H1 (cell line): ENCODE results near the gene PPIP5K1. TPM values are rescaled to one million over a fixed set of nuclear protein-coding genes. Genes with fewer than 3 reads are reported as not detected.
"Not testable (repeated sequence)": the region's sequence is repeated elsewhere in the genome, so short reads cannot be mapped to it uniquely, and the experiment has no call there.

ENCODE experiments used
- CTCF ChIA-PET: fragments of 300-600 bp; sonication (Branson Sonifier 250); formaldehyde crosslinking; loops from one replicate; lab custom pipeline; 2021; ENCODE audit not compliant: partially characterized antibody; lab: Charles Lee
- POLR2A ChIA-PET: fragments of 300-600 bp; sonication (Branson Sonifier 250); formaldehyde crosslinking; loops from one replicate; lab custom pipeline; 2021; ENCODE audit warnings: inconsistent platforms; ENCODE audit not compliant: partially characterized antibody; lab: Charles Lee
- DNase-seq, 2 experiments: peaks; one replicate each; pipeline versions ENCODE4 v3.0.0 to v3.0.0-alpha.2; 2010 to 2022; ENCODE audit warnings: low spot score in 2 of 2, low read depth in 1 of 2, mixed read lengths in 1 of 2
- FAIRE-seq: peaks from 2 replicates; lab custom pipeline; 2011; peaks lifted over from hg19 to GRCh38; lab: Jason Lieb, UNC
- H2AFZ ChIP-seq: 2 replicates; pipeline ENCODE4 v1.8.1; 2012; ENCODE audit warnings: low read length, inconsistent platforms
- H2AK5ac ChIP-seq: 2 replicates; pipeline ENCODE4 v1.6.1; 2013; ENCODE audit warnings: low read depth, low read length
- H2BK120ac ChIP-seq: replicated peaks from 2 replicates; pipeline ENCODE3; 2013; ENCODE audit warnings: low read depth, low read length, inconsistent platforms
- H2BK12ac ChIP-seq: 2 replicates; pipeline ENCODE4 v1.6.1; 2013; ENCODE audit warnings: low read depth, low read length
- H2BK15ac ChIP-seq: 2 replicates; pipeline ENCODE4 v1.6.1; 2013; ENCODE audit warnings: low read length
- H2BK20ac ChIP-seq: 2 replicates; pipeline ENCODE4 v1.6.1; 2013; ENCODE audit warnings: low read length
- H2BK5ac ChIP-seq: 2 replicates; pipeline ENCODE4 v1.6.1; 2013; ENCODE audit warnings: low read depth, low read length
- H3K14ac ChIP-seq: 2 replicates; pipeline ENCODE4 v1.6.1; 2013; ENCODE audit warnings: inconsistent platforms; ENCODE audit not compliant: insufficient read length
- H3K18ac ChIP-seq: 2 replicates; pipeline ENCODE4 v1.6.1; 2013; ENCODE audit warnings: low read length; ENCODE audit errors: extremely low read depth
- H3K23ac ChIP-seq: 2 replicates; pipeline ENCODE4 v1.6.1; 2013; ENCODE audit warnings: inconsistent platforms; ENCODE audit not compliant: insufficient read length
- H3K23me2 ChIP-seq: 2 replicates; pipeline ENCODE4 v1.6.1; 2013; ENCODE audit warnings: low read depth, low read length
- H3K27ac ChIP-seq: 2 replicates; pipeline ENCODE4 v1.6.1; 2011; ENCODE audit warnings: low read depth, low read length, inconsistent platforms
- H3K27me3 ChIP-seq, 4 experiments: replicated peaks in 1 of 4; 1 replicate in 1 of 4; 2 replicates in 3 of 4; pipeline versions ENCODE4 v1.6.1 to v1.8.1; 2011 to 2013; ENCODE audit warnings: low read length in 3 of 4, mild to moderate bottlenecking in 3 of 4, inconsistent platforms in 2 of 4, mixed read lengths in 2 of 4, moderate library complexity in 1 of 4; ENCODE audit not compliant: control insufficient read depth in 3 of 4, insufficient read depth in 3 of 4; ENCODE audit errors: extremely low read depth in 1 of 4
- H3K36me3 ChIP-seq, 4 experiments: 2 replicates each; pipeline versions ENCODE4 v1.6.1 to v1.8.1; 2011 to 2013; ENCODE audit warnings: mild to moderate bottlenecking in 4 of 4, low read length in 3 of 4, moderate library complexity in 2 of 4, control low read depth in 1 of 4, inconsistent platforms in 1 of 4; ENCODE audit not compliant: insufficient read depth in 4 of 4, control insufficient read depth in 2 of 4
- H3K4ac ChIP-seq: replicated peaks from 2 replicates; pipeline ENCODE3; 2013; ENCODE audit warnings: low read length, low read depth, mixed read lengths, inconsistent platforms; ENCODE audit not compliant: insufficient read length
- H3K4me1 ChIP-seq, 4 experiments: replicated peaks in 1 of 4; 1 replicate in 1 of 4; 2 replicates in 3 of 4; pipeline versions ENCODE4 v1.6.1 to v1.8.1; 2011 to 2013; ENCODE audit warnings: low read length in 3 of 4, inconsistent platforms in 2 of 4, mixed read lengths in 1 of 4; ENCODE audit not compliant: insufficient read depth in 4 of 4, control insufficient read depth in 3 of 4
- H3K4me2 ChIP-seq, 2 experiments: 2 replicates each; pipeline versions ENCODE4 v1.6.1 to v1.8.1; 2011 to 2013; ENCODE audit warnings: low read depth in 2 of 2, low read length in 2 of 2, control low read depth in 1 of 2, inconsistent platforms in 1 of 2, mild to moderate bottlenecking in 1 of 2; ENCODE audit not compliant: insufficient read depth in 1 of 2
- H3K4me3 ChIP-seq, 4 experiments: fragments of 200-600, 300-600 bp in 1 of 4; sonication (generic), shearing (Covaris generic), sonication (Bioruptor Twin) in 1 of 4; 2 replicates each; pipeline versions ENCODE4 v1.5.1 to v1.8.1; 2011 to 2016; ENCODE audit warnings: low read length in 4 of 4, low read depth in 3 of 4, control low read depth in 2 of 4, inconsistent platforms in 2 of 4, mild to moderate bottlenecking in 2 of 4, mixed read lengths in 1 of 4, moderate library complexity in 1 of 4; ENCODE audit not compliant: insufficient read depth in 2 of 4; ENCODE audit errors: extremely low read depth in 1 of 4
- H3K56ac ChIP-seq: replicated peaks from 2 replicates; pipeline ENCODE3; 2013; ENCODE audit warnings: low read depth, mild to moderate bottlenecking, mixed read lengths, low read length, inconsistent platforms; ENCODE audit not compliant: insufficient read length
- H3K79me1 ChIP-seq: 2 replicates; pipeline ENCODE4 v1.6.1; 2013; ENCODE audit warnings: low read depth, low read length, control low read depth
- H3K79me2 ChIP-seq, 2 experiments: 2 replicates each; pipeline versions ENCODE4 v1.6.1 to v1.8.1; 2012 to 2013; ENCODE audit warnings: low read length in 2 of 2, mild to moderate bottlenecking in 2 of 2, inconsistent platforms in 1 of 2; ENCODE audit not compliant: insufficient read depth in 2 of 2, control insufficient read depth in 1 of 2
- H3K9ac ChIP-seq, 4 experiments: replicated peaks in 1 of 4; 1 replicate in 1 of 4; 2 replicates in 3 of 4; pipeline versions ENCODE4 v1.6.1 to v1.8.1; 2011 to 2013; ENCODE audit warnings: low read depth in 3 of 4, low read length in 3 of 4, control low read depth in 2 of 4, mild to moderate bottlenecking in 2 of 4, moderate library complexity in 2 of 4, inconsistent platforms in 1 of 4; ENCODE audit errors: extremely low read depth in 1 of 4
- H3K9me3 ChIP-seq, 2 experiments: 2 replicates each; pipeline versions ENCODE4 v1.6.1 to v1.8.1; 2012 to 2013; ENCODE audit warnings: mild to moderate bottlenecking in 2 of 2, moderate library complexity in 2 of 2, control low read depth in 1 of 2, inconsistent platforms in 1 of 2, low read depth in 1 of 2, low read length in 1 of 2, mixed read lengths in 1 of 2; ENCODE audit not compliant: insufficient read depth in 2 of 2
- H4K20me1 ChIP-seq, 2 experiments: replicated peaks in 1 of 2; 2 replicates each; pipeline versions ENCODE3 to v1.8.1; 2011 to 2013; ENCODE audit warnings: inconsistent platforms in 2 of 2, low read length in 2 of 2, mild to moderate bottlenecking in 1 of 2; ENCODE audit not compliant: insufficient read depth in 2 of 2, control insufficient read depth in 1 of 2
- H4K5ac ChIP-seq: 2 replicates; pipeline ENCODE4 v1.6.1; 2013; ENCODE audit warnings: low read length, low read depth, mixed read lengths, inconsistent platforms; ENCODE audit not compliant: insufficient read length
- H4K8ac ChIP-seq: 2 replicates; pipeline ENCODE4 v1.8.0; 2013; ENCODE audit warnings: mild to moderate bottlenecking, moderate library complexity, low read length, inconsistent platforms; ENCODE audit not compliant: insufficient read depth; ENCODE audit errors: extremely low read depth
- H4K91ac ChIP-seq: replicated peaks from 2 replicates; pipeline ENCODE3; 2013; ENCODE audit warnings: low read length, mixed read lengths, inconsistent platforms; ENCODE audit not compliant: insufficient read length
- WGBS, 2 experiments: shearing (Covaris generic) in 1 of 2; methylation state at CpG; one replicate each; pipeline versions ENCODE4 v1.1.6 to v1.1.7; 2013 to 2015; ENCODE audit warnings: low lambda C conversion rate in 2 of 2, mixed read lengths in 2 of 2, inconsistent platforms in 1 of 2, low coverage in 1 of 2, missing lambda C conversion rate in 1 of 2; ENCODE audit not compliant: insufficient replicate concordance in 2 of 2, insufficient coverage in 1 of 2, insufficient read length in 1 of 2; ENCODE audit errors: extremely low coverage in 1 of 2, missing lambda C conversion rate in 1 of 2; 5-methylcytosine and 5-hydroxymethylcytosine counted together
- long read RNA-seq, 2 experiments: library from RNA in 1 of 2; library from capped mRNA in 1 of 2; stranded (forward); transcript quantifications; one replicate each; pipeline ENCODE4 v2.0.0, GENCODE V29; 2021; ENCODE audit warnings: inconsistent platforms in 1 of 2
- polyA minus RNA-seq, 3 experiments: library from RNA; depleted of rRNA, polyadenylated mRNA; stranded (reverse); fragments of >200 nt; gene quantifications; 1 replicate in 2 of 3; 2 replicates in 1 of 3; pipeline ENCODE4 v1.2.3, GENCODE V29; 2011
- polyA plus RNA-seq, 7 experiments: library from polyadenylated mRNA; depleted of rRNA in 3 of 7; stranded (reverse) in 5 of 7; unstranded in 2 of 7; fragments of >200 nt in 5 of 7; fragments of 200-250 nt in 2 of 7; gene quantifications; 1 replicate in 5 of 7; 2 replicates in 1 of 7; 4 replicates in 1 of 7; pipeline versions ENCODE4 v1.2.1 to v1.2.3, GENCODE V29; 2011 to 2013; ENCODE audit warnings: missing spikeins in 2 of 7, mixed read lengths in 2 of 7
- total RNA-seq: library from RNA; stranded (reverse); fragmentation: NEBNext Ultra II Directional; extraction: Animal tissue kit (Norgen Biotek cat#: 25700); gene quantifications from 2 replicates; pipeline ENCODE4 v1.2.1, GENCODE V29; 2021

Gene PPIP5K1
- 18.8 and 24.3 TPM in 2 replicates for total RNA-seq
- 22.7 and 30.4 TPM in 2 replicates for polyA plus RNA-seq (2011; rRNA removed)
- 34.0 TPM for polyA plus RNA-seq (2011; cell fraction: cytosol; rRNA removed)
- 71.0 TPM for polyA plus RNA-seq (2011; cell fraction: nucleus; rRNA removed)
- 11.6 to 19.0 TPM (median 15.2 TPM) in 4 replicates for polyA plus RNA-seq (2012, experiment 1 of 2)
- 1.7 TPM for polyA plus RNA-seq (2012, experiment 2 of 2)
- polyA plus RNA-seq (2013, experiment 1 of 2) = 12.4 TPM
- polyA plus RNA-seq (2013, experiment 2 of 2) = 11.9 TPM
- polyA minus RNA-seq (2011; rRNA and poly(A)+ RNA removed) = 58.7 and 94.9 TPM in 2 replicates
- polyA minus RNA-seq (2011; cell fraction: cytosol; rRNA and poly(A)+ RNA removed) = 27.1 TPM
- 82.3 TPM for polyA minus RNA-seq (2011; cell fraction: nucleus; rRNA and poly(A)+ RNA removed)
- long read RNA-seq, experiment 1, partial matches to known transcripts = 1 of 4 reads
- long read RNA-seq, experiment 1, other reads (novel, unspliced or antisense) = 3 of 4 reads
- long read RNA-seq, experiment 2, partial matches to known transcripts = 0 of 1 reads
- long read RNA-seq, experiment 2, other reads (novel, unspliced or antisense) = 1 of 1 reads

GRCh38 chr15:43589778-43590466 is at the start of gene PPIP5K1:
PPIP5K1 (minus strand) TSS chr15:43590208; CDS start chr15:43584504, 5,704 bp downstream.
- H3K14ac ChIP-seq, H2BK12ac ChIP-seq, H3K23ac ChIP-seq, H3K23me2 ChIP-seq, H2AK5ac ChIP-seq, H3K4me3 ChIP-seq, H2BK15ac ChIP-seq, H3K4ac ChIP-seq, H3K79me1 ChIP-seq, H4K20me1 ChIP-seq, H3K18ac ChIP-seq, H3K27me3 ChIP-seq, H3K27ac ChIP-seq, H3K79me2 ChIP-seq, H4K91ac ChIP-seq, H4K8ac ChIP-seq, H3K36me3 ChIP-seq, H2AFZ ChIP-seq, H3K9me3 ChIP-seq, CTCF ChIA-PET, H3K56ac ChIP-seq, H2BK20ac ChIP-seq, H2BK5ac ChIP-seq, H2BK120ac ChIP-seq, H3K4me1 ChIP-seq, H3K4me2 ChIP-seq, H4K5ac ChIP-seq, H3K9ac ChIP-seq, POLR2A ChIA-PET, DNase-seq: not testable (repeated sequence)
- no CpG with 5 or more reads among the region's 54 CpGs for WGBS, 2 experiments
- peak; percentile 60 for FAIRE-seq
